Measurements from ENCODE around the gene CHRNE.

CHRNE gene

GRCh38 chr17:4881761-4882555 lies 20.9 kb downstream of the CHRNE start:
- Histone ChIP-seq H3K4me3 (ENCODE audit: low read length) (no peak overlapping the region), H4K20me1 (ENCODE audit: control insufficient read depth, insufficient read depth, low read depth, low read length) (0 out of 2 replicates have a peak, but pooled peaks cover 2% of the 10 kb centered on the region), H3K4me2 (ENCODE audit: low read length) (no peak overlapping the region), H3K36me3 (ENCODE audit: control insufficient read depth, low read length) (peaks cover 17% of the 10 kb centered on the region; the same call in 1 of the 2 replicates), H3K27me3 (ENCODE audit: control insufficient read depth, low read length) (no peaks in the 10 kb centered on the region), H3K4me1 (ENCODE audit: control insufficient read depth, low read length) (peaks cover 8% of the 10 kb centered on the region), H3K79me2 (ENCODE audit: control insufficient read depth, low read length) (no peaks in the 10 kb centered on the region), H3F3A (ENCODE audit: control insufficient read depth, insufficient read depth) (no peaks in the 10 kb centered on the region), H3K9me2 (replicated peaks; ENCODE audit: control insufficient read depth, low read length) (no peaks in the 10 kb centered on the region), H3K27ac (ENCODE audit: low read depth, low read length) (no peak overlapping the region), H3K9me3 (ENCODE audit: control insufficient read depth, insufficient read depth, low read length) (no peaks in the 10 kb centered on the region)
- TF ChIP-seq, protein P1, sequence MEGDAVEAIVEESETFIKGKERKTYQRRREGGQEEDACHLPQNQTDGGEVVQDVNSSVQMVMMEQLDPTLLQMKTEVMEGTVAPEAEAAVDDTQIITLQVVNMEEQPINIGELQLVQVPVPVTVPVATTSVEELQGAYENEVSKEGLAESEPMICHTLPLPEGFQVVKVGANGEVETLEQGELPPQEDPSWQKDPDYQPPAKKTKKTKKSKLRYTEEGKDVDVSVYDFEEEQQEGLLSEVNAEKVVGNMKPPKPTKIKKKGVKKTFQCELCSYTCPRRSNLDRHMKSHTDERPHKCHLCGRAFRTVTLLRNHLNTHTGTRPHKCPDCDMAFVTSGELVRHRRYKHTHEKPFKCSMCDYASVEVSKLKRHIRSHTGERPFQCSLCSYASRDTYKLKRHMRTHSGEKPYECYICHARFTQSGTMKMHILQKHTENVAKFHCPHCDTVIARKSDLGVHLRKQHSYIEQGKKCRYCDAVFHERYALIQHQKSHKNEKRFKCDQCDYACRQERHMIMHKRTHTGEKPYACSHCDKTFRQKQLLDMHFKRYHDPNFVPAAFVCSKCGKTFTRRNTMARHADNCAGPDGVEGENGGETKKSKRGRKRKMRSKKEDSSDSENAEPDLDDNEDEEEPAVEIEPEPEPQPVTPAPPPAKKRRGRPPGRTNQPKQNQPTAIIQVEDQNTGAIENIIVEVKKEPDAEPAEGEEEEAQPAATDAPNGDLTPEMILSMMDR (IDR thresholded peaks at IDR 0.05; ENCODE audit: low read depth, low read length, poor library complexity, severe bottlenecking), result peak; percentile 96
- TF ChIP-seq EZH2phosphoT487 (IDR thresholded peaks at IDR 0.05; ENCODE audit: borderline replicate concordance, low read length), result no peak

DNA sequence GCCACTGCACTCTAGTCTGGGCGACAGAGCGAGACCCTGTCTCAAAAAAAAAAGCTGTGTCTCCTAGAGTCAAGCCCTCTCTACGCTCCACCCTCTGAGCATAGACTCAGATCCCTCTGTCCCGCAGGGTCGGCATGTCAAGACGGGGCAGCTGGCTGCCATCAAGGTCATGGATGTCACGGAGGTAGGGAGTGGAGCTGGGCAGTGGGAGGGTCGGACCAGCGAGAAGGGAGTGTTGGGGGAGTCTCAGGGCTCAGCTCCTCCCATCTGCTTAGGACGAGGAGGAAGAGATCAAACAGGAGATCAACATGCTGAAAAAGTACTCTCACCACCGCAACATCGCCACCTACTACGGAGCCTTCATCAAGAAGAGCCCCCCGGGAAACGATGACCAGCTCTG lies 22.0 kb downstream of the CHRNE start:
- H3F3A ChIP-seq (ENCODE audit: control insufficient read depth, insufficient read depth), result no peaks in the 10 kb centered on the region
- H3K9me3 ChIP-seq (ENCODE audit: control insufficient read depth, insufficient read depth, low read length), result no peaks in the 10 kb centered on the region
- no peak overlapping the region for H3K27ac ChIP-seq (ENCODE audit: low read depth, low read length)
- H3K4me3 ChIP-seq (ENCODE audit: low read length), result no peak overlapping the region
- no peak overlapping the region for H3K4me2 ChIP-seq (ENCODE audit: low read length)
- H3K79me2 ChIP-seq (ENCODE audit: control insufficient read depth, low read length), result no peaks in the 10 kb centered on the region
- TF ChIP-seq, protein P1 (IDR thresholded peaks at IDR 0.05; ENCODE audit: low read depth, low read length, poor library complexity, severe bottlenecking), result no peak
- no peak for TF ChIP-seq EZH2phosphoT487 (IDR thresholded peaks at IDR 0.05; ENCODE audit: borderline replicate concordance, low read length)
- no peaks in the 10 kb centered on the region for H3K27me3 ChIP-seq (ENCODE audit: control insufficient read depth, low read length)
- H3K4me1 ChIP-seq (ENCODE audit: control insufficient read depth, low read length), result peaks cover 8% of the 10 kb centered on the region
- 0 out of 2 replicates have a peak, but pooled peaks cover 2% of the 10 kb centered on the region for H4K20me1 ChIP-seq (ENCODE audit: control insufficient read depth, insufficient read depth, low read depth, low read length)
- H3K9me2 ChIP-seq (replicated peaks; ENCODE audit: control insufficient read depth, low read length), result no peaks in the 10 kb centered on the region
- peaks cover 13% of the 10 kb centered on the region; the same call in 1 of the 2 replicates for H3K36me3 ChIP-seq (ENCODE audit: control insufficient read depth, low read length)

DNA sequence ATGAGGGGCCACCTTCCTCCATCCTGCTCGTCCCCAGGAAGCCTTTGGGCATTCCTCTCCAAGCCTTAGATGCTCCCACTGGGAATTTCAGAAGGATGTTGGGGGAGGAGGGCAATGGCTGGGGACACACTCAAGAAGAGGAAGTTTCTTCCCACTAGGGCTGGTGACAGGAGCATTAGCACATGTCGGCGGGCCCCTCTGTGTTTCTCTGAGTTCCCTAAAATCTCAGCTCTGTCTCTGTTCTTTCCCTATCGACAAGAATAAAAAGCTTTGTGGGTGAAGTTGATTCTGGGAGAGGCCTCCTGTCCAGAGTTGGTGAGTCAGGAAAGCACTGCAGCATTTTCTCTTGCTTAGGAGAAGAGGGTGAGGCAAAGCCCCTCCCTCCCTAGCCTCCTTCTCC lies 23.3 kb downstream of the CHRNE start:
- no peak overlapping the region for H3K27ac ChIP-seq (ENCODE audit: low read depth, low read length)
- peaks cover 8% of the 10 kb centered on the region for H3K4me1 ChIP-seq (ENCODE audit: control insufficient read depth, low read length)
- no peak for TF ChIP-seq EZH2phosphoT487 (IDR thresholded peaks at IDR 0.05; ENCODE audit: borderline replicate concordance, low read length)
- TF ChIP-seq, protein P1 (IDR thresholded peaks at IDR 0.05; ENCODE audit: low read depth, low read length, poor library complexity, severe bottlenecking), result no peak

More for the DNA sequence above, 23.3 kb downstream of the CHRNE start:
- Histone ChIP-seq H3K27me3 (ENCODE audit: control insufficient read depth, low read length) (no peaks in the 10 kb centered on the region), H3K4me3 (ENCODE audit: low read length) (no peak overlapping the region), H3F3A (ENCODE audit: control insufficient read depth, insufficient read depth) (no peaks in the 10 kb centered on the region), H3K4me2 (ENCODE audit: low read length) (no peak overlapping the region), H4K20me1 (ENCODE audit: control insufficient read depth, insufficient read depth, low read depth, low read length) (0 out of 2 replicates have a peak, but pooled peaks cover 2% of the 10 kb centered on the region), H3K9me3 (ENCODE audit: control insufficient read depth, insufficient read depth, low read length) (no peaks in the 10 kb centered on the region), H3K36me3 (ENCODE audit: control insufficient read depth, low read length) (peaks cover 11% of the 10 kb centered on the region; the same call in 1 of the 2 replicates), H3K9me2 (replicated peaks; ENCODE audit: control insufficient read depth, low read length) (no peaks in the 10 kb centered on the region), H3K79me2 (ENCODE audit: control insufficient read depth, low read length) (no peaks in the 10 kb centered on the region)

Data from DOHH2 (cell line).